HG03342 (cell line): Measurements from ENCODE around the gene ZNF777.
"Not testable (repeated sequence)": the region's sequence is repeated elsewhere in the genome, so short reads cannot be mapped to it uniquely, and the experiment has no call there.

Source experiments
- ATAC-seq: cut with Tn5 transposase; IDR thresholded peaks from one replicate; pipeline ENCODE4 v1.9.1; 2021; ENCODE audit warnings: mild to moderate bottlenecking, moderate library complexity; ENCODE audit not compliant: unreplicated experiment

ZNF777 gene

GRCh38 chr7:149460493-149461277 is at the start of gene ZNF777:
ZNF777 (minus strand) TSS chr7:149461062; CDS start chr7:149456022, 5,040 bp downstream.
- ATAC-seq, result peak; percentile 97

- no peak for ATAC-seq
These were observed 49.4 kb upstream of the ZNF777 start for GRCh38 chr7:149510248-149510647.

GRCh38 chr7:149509774-149510173 is 48.9 kb upstream of the ZNF777 start:
- ATAC-seq, result no peak

GRCh38 chr7:149505551-149505950 is 44.7 kb upstream of the ZNF777 start:
- no peak for ATAC-seq

- no peak for ATAC-seq
These were observed 40.8 kb upstream of the ZNF777 start for GRCh38 chr7:149501651-149502050.

- no peak for ATAC-seq
These were observed 40.0 kb upstream of the ZNF777 start for GRCh38 chr7:149500910-149501309.

- ATAC-seq, result no peak
These were observed 39.3 kb upstream of the ZNF777 start for GRCh38 chr7:149500201-149500600.

- ATAC-seq, result no peak
These were observed 37.9 kb upstream of the ZNF777 start for GRCh38 chr7:149498811-149499210.

DNA sequence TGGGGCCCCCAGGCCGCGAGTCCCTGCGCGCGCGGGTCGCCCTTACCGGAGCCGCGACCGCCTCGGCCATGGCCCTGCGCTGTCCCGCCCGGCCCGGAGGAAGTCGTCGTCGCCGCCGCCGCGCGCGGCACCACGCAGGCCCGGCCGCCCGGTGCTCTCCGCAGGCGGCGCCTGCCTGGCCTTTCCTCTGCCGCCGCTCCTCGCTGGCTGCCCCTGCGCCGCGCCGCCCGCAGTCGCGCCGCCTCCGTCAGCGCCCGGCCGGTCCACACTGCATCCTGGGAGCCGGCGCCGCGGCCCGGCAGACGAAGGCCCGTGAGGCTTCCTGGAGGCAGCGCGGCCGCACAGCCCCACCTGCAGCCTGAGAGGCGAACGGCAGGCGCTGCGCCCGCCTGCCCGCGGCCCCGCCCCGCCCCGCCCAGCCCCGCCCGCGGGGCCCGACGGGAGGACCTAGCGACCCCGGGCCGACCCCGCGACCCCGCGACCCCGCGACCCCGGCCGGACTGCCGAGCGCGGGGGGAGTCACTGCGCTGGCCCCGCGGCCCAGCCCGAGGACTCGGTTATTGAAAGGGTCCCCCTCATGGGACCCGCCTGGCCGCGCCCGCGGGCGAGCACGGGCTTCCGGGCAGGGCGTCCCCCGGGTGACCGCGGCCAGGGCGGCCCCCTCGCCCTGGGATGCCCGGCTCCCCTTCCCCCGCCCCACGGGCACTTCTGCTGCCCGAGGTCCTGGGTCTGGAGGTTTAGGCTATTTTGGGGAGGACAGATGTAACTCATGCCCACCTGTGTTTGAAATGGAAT is 36.8 kb upstream of the ZNF777 start, which contains the start of gene ZNF746:
ZNF746 (minus strand) TSS at position 343 of the 795 bp plus-strand sequence; CDS start at position 70, 273 bp downstream.
- ATAC-seq, result peak; percentile 95

DNA sequence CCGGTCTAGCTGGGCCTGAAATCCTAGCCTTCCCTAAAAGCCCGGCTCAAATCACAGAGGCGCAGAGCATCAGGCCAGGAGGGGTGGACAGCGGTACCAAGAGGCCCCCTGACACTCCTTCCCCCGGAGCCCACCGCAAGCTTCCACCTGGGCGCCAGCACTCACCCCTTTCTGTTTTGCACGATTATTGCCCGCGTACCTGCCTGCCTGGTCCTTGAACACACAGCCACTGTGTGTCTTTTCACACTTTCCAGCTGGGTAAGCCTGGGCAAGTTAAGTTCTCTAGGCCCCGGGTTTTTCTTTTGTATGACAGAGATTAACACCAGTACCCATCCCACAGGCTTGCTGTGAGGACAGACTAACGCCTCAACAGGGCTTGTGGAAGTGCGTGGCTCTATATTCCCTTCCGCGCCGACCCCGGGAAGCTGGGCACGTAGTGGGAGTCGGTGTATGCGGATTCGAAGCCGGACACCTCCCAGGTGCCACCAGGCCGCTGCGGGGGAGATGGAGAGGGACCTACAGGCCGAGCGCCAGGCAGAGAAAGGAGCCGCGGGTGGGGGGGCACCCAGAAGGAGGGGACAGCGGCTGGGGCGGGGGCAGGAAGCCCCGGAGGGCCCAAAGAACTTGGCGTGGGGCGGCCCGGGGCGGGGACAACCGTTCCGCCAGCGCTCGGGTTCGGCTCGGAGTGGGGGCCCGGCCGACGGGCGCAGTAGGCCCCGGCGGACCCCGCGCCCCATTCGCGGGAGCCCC is 36.0 kb upstream of the ZNF777 start:
- ATAC-seq, result peak; percentile 33

GRCh38 chr7:149495785-149496641 is 35.2 kb upstream of the ZNF777 start:
- no peak for ATAC-seq

GRCh38 chr7:149494738-149495368 is 34.0 kb upstream of the ZNF777 start:
- ATAC-seq, result no peak

DNA sequence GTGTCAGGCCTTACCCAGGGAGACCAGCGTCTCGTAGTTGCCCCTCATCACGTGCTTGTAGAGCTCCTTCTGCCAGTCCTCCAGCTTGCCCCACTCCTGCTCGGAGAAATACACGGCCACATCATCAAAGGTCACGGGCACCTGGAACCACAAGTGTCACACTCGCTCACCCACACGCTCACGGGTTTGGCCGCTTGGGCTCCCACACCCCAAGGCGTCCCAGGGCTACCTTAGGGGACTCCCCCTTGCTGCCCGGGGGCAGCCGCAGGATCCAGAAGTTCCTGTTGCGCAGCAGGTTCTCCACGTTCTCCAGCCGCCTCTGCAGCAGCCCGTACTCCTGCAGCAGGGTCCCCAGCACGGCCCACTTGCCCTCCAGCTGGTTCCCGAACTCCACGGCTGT is 33.1 kb upstream of the ZNF777 start:
- not testable (repeated sequence) for ATAC-seq

GRCh38 chr7:149493366-149493765 is 32.5 kb upstream of the ZNF777 start:
- ATAC-seq, result no peak

DNA sequence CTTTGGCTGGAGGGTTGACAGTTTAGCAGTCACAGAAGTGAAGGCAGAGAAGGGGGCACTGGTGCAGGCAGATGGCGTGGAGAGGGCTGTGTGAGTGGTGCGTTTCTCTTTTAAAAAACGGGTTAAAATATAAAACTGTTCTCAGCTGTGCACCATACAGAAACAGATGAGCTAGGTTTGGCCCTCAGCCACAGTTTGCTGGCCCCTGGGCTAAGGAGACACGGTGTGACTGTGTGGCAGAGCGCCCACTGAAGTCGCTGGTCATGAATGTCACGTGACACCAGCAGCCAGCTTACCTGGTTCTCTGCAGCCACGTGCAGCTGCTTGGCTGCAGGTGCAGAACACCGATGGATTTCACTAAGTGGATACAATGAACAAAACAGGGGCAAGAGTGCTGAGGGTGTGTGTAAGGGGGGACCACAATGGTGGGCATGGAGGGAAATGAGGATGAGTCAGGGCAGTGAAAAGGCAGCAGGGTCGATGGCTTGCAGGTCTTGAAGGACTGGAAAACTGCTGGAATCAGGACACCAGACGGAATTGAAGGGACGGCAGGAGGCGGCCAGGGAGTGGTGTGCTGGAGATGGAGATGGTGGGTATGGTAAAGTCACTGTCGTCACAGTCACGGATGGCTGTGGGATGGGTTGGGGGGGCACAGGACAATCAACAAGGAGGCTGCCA is 29.4 kb upstream of the ZNF777 start:
- no peak for ATAC-seq

DNA sequence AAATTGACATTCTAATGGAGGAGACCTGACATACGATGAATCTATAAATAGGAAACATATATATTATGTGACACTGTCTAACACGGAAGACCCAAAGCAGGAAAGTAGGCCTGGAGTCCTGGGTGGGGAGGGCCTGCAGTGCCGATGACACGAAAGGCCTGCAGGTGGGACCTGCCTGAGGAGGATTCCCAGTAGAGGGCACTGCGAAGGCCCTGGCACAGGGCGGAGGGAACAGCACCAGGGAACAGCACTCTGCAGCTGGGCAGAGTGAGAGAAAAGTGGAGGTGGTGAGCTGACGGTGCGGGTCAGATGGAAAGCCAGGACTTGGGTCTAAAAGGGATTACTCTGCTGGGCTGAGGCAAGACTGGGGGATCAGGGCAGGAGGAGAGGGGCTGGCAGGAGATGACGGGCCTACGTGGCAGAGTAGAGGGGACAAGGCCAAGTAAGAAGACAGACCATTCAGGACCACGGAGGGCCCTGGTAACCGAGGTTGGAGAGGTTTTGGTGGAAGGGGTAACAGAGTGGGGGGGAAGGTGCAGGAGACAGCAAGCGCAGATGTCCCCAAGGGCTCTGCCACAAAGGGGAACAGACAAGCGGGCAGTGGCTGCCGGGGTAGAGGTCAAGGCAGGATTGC is 28.6 kb upstream of the ZNF777 start:
- ATAC-seq, result no peak

DNA sequence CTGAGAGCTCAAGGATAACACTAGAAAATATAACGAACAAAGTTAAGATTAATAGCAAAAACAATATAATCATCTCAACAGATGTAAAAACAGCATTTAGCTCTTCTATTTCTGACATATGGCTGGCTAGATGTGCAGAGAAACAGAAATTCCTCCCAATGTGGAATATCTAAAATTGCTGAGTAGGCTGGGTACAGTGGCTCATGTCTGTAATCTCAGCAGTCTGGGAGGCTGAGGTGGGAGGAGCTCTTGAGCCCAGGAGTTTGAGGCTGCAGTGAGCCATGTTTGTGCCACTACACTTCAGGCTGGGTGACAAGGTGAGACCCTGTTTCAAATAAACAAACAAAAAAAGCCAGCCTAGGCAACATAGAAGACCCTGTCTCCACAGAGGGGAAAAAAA is 18.7 kb upstream of the ZNF777 start:
- ATAC-seq, result no peak

GRCh38 chr7:149478754-149479153 is 17.9 kb upstream of the ZNF777 start:
- ATAC-seq, result no peak
